HEK293T (cell line): Measurements from ENCODE around the gene SV2B.

Experiments used
- BHLHE40 ChIP-seq: fragments of 450-650 bp; IDR thresholded peaks from 2 replicates; pipeline ENCODE4 v1.6.1; 2016; ENCODE audit warnings: mild to moderate bottlenecking, moderate library complexity, borderline replicate concordance
- CTBP1 ChIP-seq: fragments of 450-650 bp; IDR thresholded peaks from 2 replicates; pipeline ENCODE4 v1.6.1; 2016; ENCODE audit warnings: borderline replicate concordance
- ELF4 ChIP-seq: fragments of 450-650 bp; IDR thresholded peaks from 2 replicates; pipeline ENCODE4 v1.6.1; 2017; ENCODE audit warnings: antibody characterized with exemption
- FOXM1 ChIP-seq: fragments of 450-650 bp; IDR thresholded peaks from 2 replicates; pipeline ENCODE4 v1.6.1; 2017; ENCODE audit warnings: mild to moderate bottlenecking, borderline replicate concordance
- HDGF ChIP-seq: fragments of 450-650 bp; IDR thresholded peaks from 2 replicates; pipeline ENCODE4 v1.6.1; 2017; ENCODE audit warnings: antibody characterized with exemption, borderline replicate concordance
- L3MBTL2 ChIP-seq: fragments of 450-650 bp; conservative IDR thresholded peaks from 2 replicates; pipeline ENCODE4 v1.6.1; 2016; ENCODE audit warnings: mild to moderate bottlenecking
- LEF1 ChIP-seq: fragments of 450-650 bp; IDR thresholded peaks from 2 replicates; pipeline ENCODE4 v1.6.1; 2017; ENCODE audit warnings: mild to moderate bottlenecking, borderline replicate concordance
- NFRKB ChIP-seq: fragments of 450-650 bp; IDR thresholded peaks from 2 replicates; pipeline ENCODE4 v1.6.1; 2016; ENCODE audit warnings: mild to moderate bottlenecking, moderate library complexity
- PKNOX1 ChIP-seq: fragments of 450-650 bp; IDR thresholded peaks from 2 replicates; pipeline ENCODE4 v1.6.1; 2016
- SP1 ChIP-seq: fragments of 450-650 bp; IDR thresholded peaks from 2 replicates; pipeline ENCODE4 v1.6.1; 2017
- SUZ12 ChIP-seq: fragments of 450-650 bp; IDR thresholded peaks from 2 replicates; pipeline ENCODE4 v1.6.1; 2016; ENCODE audit warnings: mild to moderate bottlenecking
- TARDBP ChIP-seq: fragments of 450-650 bp; IDR thresholded peaks from 2 replicates; pipeline ENCODE4 v1.6.1; 2016
- ZNF384 ChIP-seq: fragments of 450-650 bp; IDR thresholded peaks from 2 replicates; pipeline ENCODE4 v1.6.1; 2016

GRCh38 chr15:91200101-91200754 lies 100.2 kb downstream of the SV2B start:
- TF ChIP-seq FOXM1 (no peak), HDGF (no peak), BHLHE40 (no peak), SUZ12 (no peak), ZNF384 (no peak), CTBP1 (no peak), L3MBTL2 (no peak), SP1 (no peak), PKNOX1 (no peak), NFRKB (no peak), TARDBP (no peak), ELF4 (no peak), LEF1 (no peak)
